Measurements from ENCODE around the gene RAB35. TPM values are rescaled to one million over a fixed set of nuclear protein-coding genes. Genes with fewer than 3 reads are reported as not detected.

The RAB35 gene
- total RNA-seq, 1 donor from 2014 or later = 26.9 TPM

- H3K36me3 ChIP-seq (ENCODE audit: control insufficient read depth, insufficient read depth, low read length) = peaks cover 11% of the 10 kb centered on the region
- DNase-seq (ENCODE audit: low read depth) = no peak
- H3K27me3 ChIP-seq (ENCODE audit: control insufficient read depth, insufficient read depth, low read length) = no peaks in the 10 kb centered on the region
- FAIRE-seq = no peak
- no peak for TF ChIP-seq CTCF (IDR thresholded peaks at IDR 0.05; ENCODE audit: insufficient read depth, low read length, severe bottlenecking)
- no peak overlapping the region for H3K4me3 ChIP-seq (ENCODE audit: low read depth, low read length)
Observed at GRCh38 chr12:120109570-120110267, 6.8 kb downstream of the RAB35 start.

GRCh38 chr12:120106151-120106550 lies 10.4 kb downstream of the RAB35 start:
- Histone ChIP-seq H3K36me3 (ENCODE audit: control insufficient read depth, insufficient read depth, low read length) (peaks cover 19% of the 10 kb centered on the region), H3K27me3 (ENCODE audit: control insufficient read depth, insufficient read depth, low read length) (no peaks in the 10 kb centered on the region), H3K4me3 (ENCODE audit: low read depth, low read length) (no peak overlapping the region)
- DNase-seq (ENCODE audit: low read depth) = no peak
- FAIRE-seq = no peak
- TF ChIP-seq CTCF (IDR thresholded peaks at IDR 0.05; ENCODE audit: insufficient read depth, low read length, severe bottlenecking) = no peak

GRCh38 chr12:120103371-120103770 lies 13.2 kb downstream of the RAB35 start:
- Histone ChIP-seq H3K27me3 (ENCODE audit: control insufficient read depth, insufficient read depth, low read length) (no peaks in the 10 kb centered on the region), H3K4me3 (ENCODE audit: low read depth, low read length) (no peak overlapping the region), H3K36me3 (ENCODE audit: control insufficient read depth, insufficient read depth, low read length) (peaks cover 31% of the 10 kb centered on the region)
- DNase-seq (ENCODE audit: low read depth) (no peak), FAIRE-seq (no peak)
- TF ChIP-seq CTCF (IDR thresholded peaks at IDR 0.05; ENCODE audit: insufficient read depth, low read length, severe bottlenecking) = no peak

- Histone ChIP-seq H3K4me3 (ENCODE audit: low read depth, low read length) (no peak overlapping the region), H3K27me3 (ENCODE audit: control insufficient read depth, insufficient read depth, low read length) (no peaks in the 10 kb centered on the region), H3K36me3 (ENCODE audit: control insufficient read depth, insufficient read depth, low read length) (peaks cover 33% of the 10 kb centered on the region)
- FAIRE-seq (no peak), DNase-seq (ENCODE audit: low read depth) (no peak)
- no peak for TF ChIP-seq CTCF (IDR thresholded peaks at IDR 0.05; ENCODE audit: insufficient read depth, low read length, severe bottlenecking)
Observed at GRCh38 chr12:120103044-120103338, 13.6 kb downstream of the RAB35 start.

GRCh38 chr12:120102189-120103043 lies 14.1 kb downstream of the RAB35 start:
- Histone ChIP-seq H3K4me3 (ENCODE audit: low read depth, low read length) (no peak overlapping the region), H3K27me3 (ENCODE audit: control insufficient read depth, insufficient read depth, low read length) (no peaks in the 10 kb centered on the region), H3K36me3 (ENCODE audit: control insufficient read depth, insufficient read depth, low read length) (peaks cover 31% of the 10 kb centered on the region)
- no peak for DNase-seq (ENCODE audit: low read depth)
- no peak for FAIRE-seq
- TF ChIP-seq CTCF (IDR thresholded peaks at IDR 0.05; ENCODE audit: insufficient read depth, low read length, severe bottlenecking) = no peak

Data from bronchial epithelial cell (primary cell).